K562 (cell line): Measurements from ENCODE around the gene CTSV. TPM values are rescaled to one million over a fixed set of nuclear protein-coding genes. Genes with fewer than 3 reads are reported as not detected.

ENCODE experiments used
- ATAC-seq: fragments of 200-7000 bp; cut with Tn5 transposase; 3 replicates; pipeline ENCODE4 v1.9.1; 2020; ENCODE audit warnings: moderate library complexity
- BruUV-seq: library from RNA; stranded (reverse); fragments of 400-500 nt; replicated peaks from 2 replicates; lab custom pipeline; 2021; lab: Mats Ljungman, UMichigan
- CTCF ChIA-PET: fragments of 300-600 bp; formaldehyde crosslinking; extraction: SDS; loops from one replicate; lab custom pipeline; 2021; ENCODE audit warnings: low intra/inter-chr PET ratio; lab: Yijun Ruan, JAX
- POLR2A ChIA-PET: fragments of 300-600, 350-650 bp; sonication (Branson Sonifier 250); formaldehyde crosslinking; extraction: SDS; loops from one replicate; lab custom pipeline; 2021; ENCODE audit warnings: antibody characterized with exemption, inconsistent platforms; lab: Yijun Ruan, JAX
- DNase-seq, 4 experiments: peaks; one replicate each; pipeline versions ENCODE4 v3.0.0 to v3.0.0-alpha.2; 2011 to 2018; ENCODE audit warnings: low spot score in 3 of 4, mixed read lengths in 3 of 4; ENCODE audit errors: extremely low read depth in 1 of 4
- FAIRE-seq: peaks from 2 replicates; lab custom pipeline; 2011; peaks lifted over from hg19 to GRCh38; lab: Jason Lieb, UNC
- H2AFZ ChIP-seq: 2 replicates; pipeline ENCODE4 v1.6.0; 2011; ENCODE audit warnings: low read depth, low read length, control low read depth, inconsistent platforms
- H3K27ac ChIP-seq: fragments of 200-600 bp; 3 replicates; pipeline ENCODE4 v1.8.0; 2011; ENCODE audit warnings: low read depth, mild to moderate bottlenecking, control low read depth, inconsistent platforms, low read length, moderate library complexity, mixed read lengths; ENCODE audit errors: extremely low read depth
- H3K27me3 ChIP-seq, 2 experiments: fragments of 300-600 bp in 1 of 2; 2 replicates in 1 of 2; 3 replicates in 1 of 2; pipeline versions ENCODE4 v1.6.0 to v1.8.0; 2011; ENCODE audit warnings: inconsistent platforms in 2 of 2, low read length in 2 of 2, mild to moderate bottlenecking in 1 of 2, mixed read lengths in 1 of 2, moderate library complexity in 1 of 2; ENCODE audit not compliant: control insufficient read depth in 2 of 2, insufficient read depth in 2 of 2
- H3K36me3 ChIP-seq: fragments of 300-600 bp; 3 replicates; pipeline ENCODE4 v1.8.0; 2011; ENCODE audit warnings: mild to moderate bottlenecking, low read length, inconsistent platforms; ENCODE audit not compliant: control insufficient read depth, insufficient read depth
- H3K4me1 ChIP-seq, 2 experiments: fragments of 200-600 bp in 1 of 2; replicated peaks in 1 of 2; 2 replicates in 1 of 2; 3 replicates in 1 of 2; pipeline versions ENCODE4 v1.5.1 to v1.8.0; 2011; ENCODE audit warnings: inconsistent platforms in 2 of 2, low read length in 2 of 2, mild to moderate bottlenecking in 1 of 2, mixed read lengths in 1 of 2, moderate library complexity in 1 of 2; ENCODE audit not compliant: control insufficient read depth in 2 of 2, insufficient read depth in 2 of 2
- H3K4me2 ChIP-seq: 2 replicates; pipeline ENCODE4 v1.6.1; 2011; ENCODE audit warnings: low read length, control low read depth, inconsistent platforms, mixed read lengths; ENCODE audit not compliant: insufficient read depth
- H3K4me3 ChIP-seq: fragments of 200-600 bp; sonication (generic), shearing (Covaris generic); 2 replicates; pipeline ENCODE4 v1.5.1; 2016; ENCODE audit warnings: control low read depth, inconsistent platforms
- H3K79me2 ChIP-seq: fragments of 200-600 bp; 3 replicates; pipeline ENCODE4 v1.8.0; 2011; ENCODE audit warnings: low read length, inconsistent platforms; ENCODE audit not compliant: control insufficient read depth, insufficient read depth
- H3K9ac ChIP-seq, 2 experiments: 2 replicates each; pipeline versions ENCODE4 v1.6.0 to v1.6.1; 2011; ENCODE audit warnings: low read depth in 2 of 2, low read length in 2 of 2, control low read depth in 1 of 2, inconsistent platforms in 1 of 2, mild to moderate bottlenecking in 1 of 2, mixed read lengths in 1 of 2; ENCODE audit not compliant: insufficient read depth in 1 of 2
- H3K9me1 ChIP-seq: one replicate; pipeline ENCODE4 v1.6.0; 2011; ENCODE audit warnings: inconsistent platforms, mild to moderate bottlenecking, low read length, moderate library complexity; ENCODE audit not compliant: control insufficient read depth, insufficient read depth
- H3K9me3 ChIP-seq: replicated peaks from 2 replicates; pipeline ENCODE4 v1.5.1; 2011; ENCODE audit warnings: low read depth, low read length, inconsistent platforms; ENCODE audit not compliant: control insufficient read depth, insufficient read depth
- H4K20me1 ChIP-seq: replicated peaks from 2 replicates; pipeline ENCODE4 v1.6.1; 2011; ENCODE audit warnings: low read length, inconsistent platforms, mixed read lengths; ENCODE audit not compliant: control insufficient read depth, insufficient read depth
- ATF3 ChIP-seq, 2 experiments: fragments of 450-650 bp in 1 of 2; sonication (generic) in 1 of 2; formaldehyde crosslinking in 1 of 2; IDR thresholded peaks in 1 of 2; conservative IDR thresholded peaks in 1 of 2; 2 replicates each; pipeline versions ENCODE4 v1.6.1 to v1.8.1; 2016 to 2023; ENCODE audit warnings: mild to moderate bottlenecking in 2 of 2, moderate library complexity in 2 of 2, inconsistent platforms in 1 of 2, missing genetic modification reagents in 1 of 2
- BRF2 ChIP-seq: IDR thresholded peaks from 3 replicates; pipeline ENCODE4 v1.6.1; 2011; ENCODE audit warnings: borderline replicate concordance, mild to moderate bottlenecking; ENCODE audit not compliant: insufficient read length, insufficient read depth
- CEBPB ChIP-seq: fragments of 450-650 bp; IDR thresholded peaks from 2 replicates; pipeline ENCODE4 v1.6.1; 2016; ENCODE audit warnings: missing genetic modification characterization, missing compliant biosample characterization
- HDAC2 ChIP-seq: fragments of 450-650 bp; IDR thresholded peaks from 2 replicates; pipeline ENCODE4 v1.6.1; 2016; ENCODE audit warnings: mild to moderate bottlenecking
- IRF1 ChIP-seq: sonication (generic); formaldehyde crosslinking; IDR thresholded peaks from 2 replicates; pipeline ENCODE4 v1.8.0; 2022; ENCODE audit warnings: missing genetic modification reagents, mild to moderate bottlenecking, borderline replicate concordance
- MEIS2 ChIP-seq: fragments of 450-650 bp; IDR thresholded peaks from 2 replicates; pipeline ENCODE4 v1.6.1; 2014; ENCODE audit warnings: mild to moderate bottlenecking; ENCODE audit not compliant: partially characterized antibody
- NFE2 ChIP-seq: IDR thresholded peaks from 2 replicates; pipeline ENCODE4 v1.6.1; 2014; ENCODE audit warnings: antibody characterized with exemption, low read depth
- NFRKB ChIP-seq: fragments of 450-650 bp; IDR thresholded peaks from 2 replicates; pipeline ENCODE4 v1.6.1; 2016; ENCODE audit warnings: low read depth
- WGBS: fragments of 100-300 bp; shearing (Covaris generic); methylation state at CpG from one replicate; pipeline ENCODE4 v1.1.6; 2016; ENCODE audit warnings: low coverage, mixed read lengths; ENCODE audit not compliant: insufficient coverage; ENCODE audit errors: missing lambda C conversion rate; 5-methylcytosine and 5-hydroxymethylcytosine counted together
- in situ Hi-C: fragments of 300-500 bp; cut with MboI; formaldehyde crosslinking; loops from 4 replicates; pipeline ENCODE4 v1.15.0; 2018; ENCODE audit warnings: inconsistent platforms, mixed read lengths
- intact Hi-C: fragments of 100-400 bp; cut with micrococcal nuclease; formaldehyde crosslinking; loops from 2 replicates; pipeline ENCODE4 v1.14.2; 2022
- polyA plus RNA-seq, 8 experiments: library from polyadenylated mRNA; depleted of rRNA in 4 of 8; stranded (reverse) in 5 of 8; unstranded in 3 of 8; fragments of >200 nt; fragmentation: Nextera tagmentation in 2 of 8; fragmentation: Illumina TruSeq in 1 of 8; extraction: Ambion mirVana in 2 of 8; extraction: Trizol in 1 of 8; gene quantifications; 2 replicates each; pipeline versions ENCODE4 v1.2.1 to v1.2.3, GENCODE V29; 2011 to 2014; ENCODE audit warnings: inconsistent platforms in 1 of 8, missing spikeins in 1 of 8
- total RNA-seq, 7 experiments: library from RNA; depleted of rRNA in 6 of 7; stranded (reverse); fragments of >200 nt in 6 of 7; fragmentation: Illumina TruSeq in 2 of 7; extraction: Trizol in 2 of 7; gene quantifications; 2 replicates each; pipeline versions ENCODE4 v1.2.1 to v1.2.3, GENCODE V29; 2011 to 2021; ENCODE audit warnings: low replicate concordance in 1 of 7

Gene CTSV
- total and polyA plus RNA-seq, 9 of the 15 experiments (the other 6 are each of a cell fraction or from before 2014, with no cell fraction given), result 0.06 to 0.39 (median 0.16) TPM; not detected in 3

- WGBS, result 2% methylated on average over 3 of the region's 3 CpGs
- no peak overlapping the region for H3K4me2 ChIP-seq
- H3K27me3 ChIP-seq, result peaks cover 3 to 19% of the 10 kb centered on the region in 2 experiments
- no peaks in the 10 kb centered on the region for H4K20me1 ChIP-seq
- DNase-seq, result no peak
- CTCF ChIA-PET, result no interaction called here
- no peaks in the 10 kb centered on the region for H3K9me1 ChIP-seq
- BruUV-seq, result no TSS peak
- H3K79me2 ChIP-seq, result no peaks in the 10 kb centered on the region
- FAIRE-seq, result no peak
- H3K4me1 ChIP-seq, result no peaks in the 10 kb centered on the region
- H3K27ac ChIP-seq, result no peak overlapping the region
- intact Hi-C loops, result no loop called here
- H3K9ac ChIP-seq, result no peak overlapping the region
- no peak for TF ChIP-seq IRF1 (CRISPR knock-in tag)
- no peak for TF ChIP-seq BRF2
- no peak for TF ChIP-seq CEBPB (tag)
- TF ChIP-seq NFRKB, result no peak
- TF ChIP-seq HDAC2, result no peak
- peak; percentile 41; the same call in 1 of the 2 replicates for TF ChIP-seq ATF3 (IDR thresholded peaks at IDR 0.05)
- no peak for TF ChIP-seq ATF3 (CRISPR knock-in tag; conservative IDR thresholded peaks at IDR 0.05)
- TF ChIP-seq NFE2, result no peak
- peak; percentile 36 for TF ChIP-seq MEIS2
- H3K36me3 ChIP-seq, result no peaks in the 10 kb centered on the region
- H3K4me3 ChIP-seq, result no peak overlapping the region
- no peak for ATAC-seq
- H2AFZ ChIP-seq, result no peak overlapping the region
- H3K9me3 ChIP-seq, result no peaks in the 10 kb centered on the region
- POLR2A ChIA-PET, result interaction anchor here (0.7 kb wide), 1 partner anchor 168 kb away, joined by 3 read pairs; no protein-coding TSS in a partner anchor
- in situ Hi-C loops, result no loop called here
These were observed 20.7 kb upstream of the CTSV start for GRCh38 chr9:97059626-97060025.
